Liver (tissue), 3 donors: ENCODE data around the gene ZSWIM7.

Source experiments
- ATF3 ChIP-seq: IDR thresholded peaks from 2 replicates; pipeline ENCODE4 v1.6.1; 2016; ENCODE audit warnings: antibody characterized with exemption
- CTCF ChIP-seq: fragments of 150-350 bp; IDR thresholded peaks from 2 replicates; pipeline ENCODE4 v1.5.1; 2017; ENCODE audit warnings: improper control_type of control experiment, low read depth, low read length; ENCODE audit not compliant: missing input control
- EGR1 ChIP-seq, 2 donors: IDR thresholded peaks; 2 replicates each; pipeline ENCODE4 v1.6.1; 2016 to 2018; ENCODE audit warnings: antibody characterized with exemption in 2 of 2, low read depth in 2 of 2
- FOXA1 ChIP-seq: IDR thresholded peaks from 2 replicates; pipeline ENCODE4 v1.6.1; 2016; ENCODE audit warnings: antibody characterized with exemption
- GABPA ChIP-seq, 2 donors: IDR thresholded peaks in 1 of 2; conservative IDR thresholded peaks in 1 of 2; 2 replicates each; pipeline ENCODE4 v1.6.1; 2016; ENCODE audit warnings: antibody characterized with exemption in 2 of 2, mild to moderate bottlenecking in 1 of 2, moderate library complexity in 1 of 2
- HNF4A ChIP-seq, 2 donors: conservative IDR thresholded peaks; 2 replicates each; pipeline ENCODE4 v1.6.1; 2016; ENCODE audit warnings: antibody characterized with exemption in 2 of 2, mild to moderate bottlenecking in 2 of 2
- JUND ChIP-seq, 2 donors: IDR thresholded peaks; 2 replicates each; pipeline ENCODE4 v1.6.1; 2016; ENCODE audit warnings: antibody characterized with exemption in 2 of 2
- RAD21 ChIP-seq, 2 donors: IDR thresholded peaks; 2 replicates each; pipeline ENCODE4 v1.6.1; 2016; ENCODE audit warnings: antibody characterized with exemption in 2 of 2, mild to moderate bottlenecking in 2 of 2
- RXRA ChIP-seq, 2 donors: IDR thresholded peaks; 2 replicates each; pipeline ENCODE4 v1.6.1; 2017 to 2018; ENCODE audit warnings: antibody characterized with exemption in 2 of 2, mild to moderate bottlenecking in 1 of 2
- SP1 ChIP-seq: IDR thresholded peaks from 2 replicates; pipeline ENCODE4 v1.6.1; 2018; ENCODE audit warnings: antibody characterized with exemption, mild to moderate bottlenecking
- YY1 ChIP-seq: IDR thresholded peaks from 2 replicates; pipeline ENCODE4 v1.6.1; 2016; ENCODE audit warnings: antibody characterized with exemption, mild to moderate bottlenecking
- TF ChIP-seq, protein P1 (sequence below): IDR thresholded peaks from 2 replicates; pipeline ENCODE4 v1.6.1; 2016; ENCODE audit warnings: antibody characterized with exemption
- TF ChIP-seq, protein P2 (sequence below): IDR thresholded peaks from 2 replicates; pipeline ENCODE4 v1.6.1; 2016; ENCODE audit warnings: antibody characterized with exemption, mild to moderate bottlenecking
- donor health status: healthy.
- donor health status: healthy.

GRCh38 chr17:15981646-15982580, 17.6 kb downstream of the ZSWIM7 start:
- TF ChIP-seq RAD21 (IDR thresholded peaks at IDR 0.05) (no peak), CTCF (no peak), JUND (IDR thresholded peaks at IDR 0.05) (no peak), GABPA (IDR thresholded peaks at IDR 0.05 in 1 of 2, conservative IDR thresholded peaks at IDR 0.05 in 1 of 2) (no peak), EGR1 (IDR thresholded peaks at IDR 0.05; ENCODE audit: low read depth in 2 of 2) (no peak), YY1 (no peak), SP1 (no peak), RXRA (IDR thresholded peaks at IDR 0.05) (no peak), HNF4A (conservative IDR thresholded peaks at IDR 0.05) (no peak), FOXA1 (no peak), ATF3 (no peak)
- TF ChIP-seq, protein P1, sequence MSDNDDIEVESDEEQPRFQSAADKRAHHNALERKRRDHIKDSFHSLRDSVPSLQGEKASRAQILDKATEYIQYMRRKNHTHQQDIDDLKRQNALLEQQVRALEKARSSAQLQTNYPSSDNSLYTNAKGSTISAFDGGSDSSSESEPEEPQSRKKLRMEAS = no peak
- TF ChIP-seq, protein P2, sequence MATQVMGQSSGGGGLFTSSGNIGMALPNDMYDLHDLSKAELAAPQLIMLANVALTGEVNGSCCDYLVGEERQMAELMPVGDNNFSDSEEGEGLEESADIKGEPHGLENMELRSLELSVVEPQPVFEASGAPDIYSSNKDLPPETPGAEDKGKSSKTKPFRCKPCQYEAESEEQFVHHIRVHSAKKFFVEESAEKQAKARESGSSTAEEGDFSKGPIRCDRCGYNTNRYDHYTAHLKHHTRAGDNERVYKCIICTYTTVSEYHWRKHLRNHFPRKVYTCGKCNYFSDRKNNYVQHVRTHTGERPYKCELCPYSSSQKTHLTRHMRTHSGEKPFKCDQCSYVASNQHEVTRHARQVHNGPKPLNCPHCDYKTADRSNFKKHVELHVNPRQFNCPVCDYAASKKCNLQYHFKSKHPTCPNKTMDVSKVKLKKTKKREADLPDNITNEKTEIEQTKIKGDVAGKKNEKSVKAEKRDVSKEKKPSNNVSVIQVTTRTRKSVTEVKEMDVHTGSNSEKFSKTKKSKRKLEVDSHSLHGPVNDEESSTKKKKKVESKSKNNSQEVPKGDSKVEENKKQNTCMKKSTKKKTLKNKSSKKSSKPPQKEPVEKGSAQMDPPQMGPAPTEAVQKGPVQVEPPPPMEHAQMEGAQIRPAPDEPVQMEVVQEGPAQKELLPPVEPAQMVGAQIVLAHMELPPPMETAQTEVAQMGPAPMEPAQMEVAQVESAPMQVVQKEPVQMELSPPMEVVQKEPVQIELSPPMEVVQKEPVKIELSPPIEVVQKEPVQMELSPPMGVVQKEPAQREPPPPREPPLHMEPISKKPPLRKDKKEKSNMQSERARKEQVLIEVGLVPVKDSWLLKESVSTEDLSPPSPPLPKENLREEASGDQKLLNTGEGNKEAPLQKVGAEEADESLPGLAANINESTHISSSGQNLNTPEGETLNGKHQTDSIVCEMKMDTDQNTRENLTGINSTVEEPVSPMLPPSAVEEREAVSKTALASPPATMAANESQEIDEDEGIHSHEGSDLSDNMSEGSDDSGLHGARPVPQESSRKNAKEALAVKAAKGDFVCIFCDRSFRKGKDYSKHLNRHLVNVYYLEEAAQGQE = no peak
